ENCODE measurements around the gene FAM227A. TPM values are rescaled to one million over a fixed set of nuclear protein-coding genes. Genes with fewer than 3 reads are reported as not detected.

Gene FAM227A
- total RNA-seq, 1 donor from 2014 or later, result 0.26 TPM

DNA sequence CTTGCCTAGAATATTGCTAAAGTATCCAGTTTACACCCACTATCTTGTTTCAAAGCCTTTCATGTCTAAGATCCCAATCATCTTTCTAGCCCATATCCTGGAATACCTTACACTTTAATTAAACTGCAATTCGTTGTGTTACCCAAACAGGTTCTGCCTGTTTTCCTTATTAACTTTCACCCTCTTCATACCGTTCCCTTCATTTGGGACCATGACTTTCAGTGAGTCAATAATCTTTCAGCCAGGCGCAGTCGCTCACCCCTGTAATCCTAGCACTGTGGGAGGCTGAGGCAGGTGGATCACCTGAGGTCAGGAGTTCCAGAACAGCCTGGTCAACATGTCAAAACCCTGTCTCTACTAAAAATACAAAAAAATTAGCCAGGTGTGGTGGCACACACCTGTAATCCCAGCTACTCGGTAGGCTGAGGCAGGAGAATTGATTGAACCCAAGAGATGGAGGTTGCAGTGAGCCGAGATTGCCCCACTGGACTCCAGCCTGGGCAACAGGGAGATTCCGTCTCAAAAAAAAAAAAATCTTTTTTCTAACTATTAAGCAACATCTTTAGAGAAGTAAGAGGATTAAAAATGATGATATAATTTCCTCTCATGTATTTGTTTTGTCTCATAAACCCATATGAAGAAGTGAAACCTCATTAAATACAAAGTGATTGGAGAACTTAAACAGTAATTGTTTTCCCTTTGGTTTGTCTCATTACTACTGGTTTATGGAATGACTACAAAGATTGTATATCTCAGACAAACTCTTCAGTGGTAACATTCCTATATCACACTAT lies 106.9 kb downstream of the FAM227A start:
- DNase-seq (ENCODE audit: low read depth in 2 of 2), result no peak

DNA sequence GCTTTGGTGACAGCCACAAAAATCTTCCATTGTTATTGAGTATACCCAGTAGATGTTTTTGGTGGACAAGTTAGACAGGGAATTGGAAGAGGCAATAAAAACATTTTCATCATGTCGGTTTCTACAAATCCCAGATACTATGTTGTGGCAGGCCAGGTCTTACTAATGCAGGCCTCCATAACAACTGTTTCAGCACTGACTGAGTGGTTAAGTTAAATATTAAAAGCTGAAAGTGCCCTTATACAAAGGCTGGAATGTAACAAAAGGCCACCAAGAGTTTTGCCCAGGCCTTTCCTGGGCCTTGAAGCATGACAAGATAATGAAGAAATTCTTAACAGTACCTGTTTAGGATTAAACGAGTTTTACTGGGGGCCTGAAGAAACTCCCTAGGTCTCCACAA lies 115.5 kb downstream of the FAM227A start:
- DNase-seq (ENCODE audit: low read depth in 2 of 2), result no peak

DNA sequence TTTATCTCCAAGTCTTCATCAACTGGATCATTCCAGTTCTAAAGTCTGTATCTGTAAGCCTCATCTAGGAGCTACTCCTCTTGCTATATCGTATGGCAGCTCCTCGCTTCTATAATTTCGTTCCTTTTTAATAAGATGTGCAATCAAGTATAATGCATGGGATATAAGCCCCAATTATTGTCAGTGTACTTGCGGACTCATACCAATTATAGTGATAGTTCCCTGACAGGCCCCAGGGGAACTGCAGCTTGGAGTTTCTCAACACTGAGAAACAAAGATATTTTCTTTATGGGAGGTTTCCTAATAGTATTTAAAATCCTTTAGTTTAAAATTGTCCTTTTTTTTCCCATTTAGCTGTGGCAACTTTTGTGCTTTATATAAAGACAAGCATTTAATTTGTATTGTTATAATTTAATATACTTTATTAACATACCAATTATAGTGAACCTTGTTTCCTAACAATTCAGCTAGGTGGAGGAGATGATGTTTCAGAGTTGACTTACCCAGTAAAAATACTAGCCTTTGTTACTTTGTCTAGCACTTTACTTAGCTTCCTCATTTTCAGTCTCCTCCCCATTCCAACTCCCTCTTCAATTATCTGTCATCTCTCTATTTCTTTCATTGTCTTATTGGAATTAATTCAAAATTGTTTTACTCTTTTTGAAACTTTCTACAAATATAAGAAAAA lies 124.8 kb downstream of the FAM227A start:
- no peak for DNase-seq (ENCODE audit: low read depth in 2 of 2)

Other genes starting within 250 kb of the FAM227A start
- not detected in 2 replicates for gene KCNJ4, start 201.2 kb downstream of the FAM227A start, total RNA-seq
- gene KDELR3, start 188.3 kb downstream of the FAM227A start, total RNA-seq, result 32.9 and 40.8 TPM in 2 replicates
- 316 and 468 TPM in 2 replicates for gene DDX17, start 150.1 kb downstream of the FAM227A start, total RNA-seq
- gene DMC1, start 86.2 kb downstream of the FAM227A start, total RNA-seq, result 0.63 and 0.90 TPM in 2 replicates
- 17.3 and 18.0 TPM in 2 replicates for gene CBY1, start 246 bp upstream of the FAM227A start, total RNA-seq
- 54.5 and 71.8 TPM in 2 replicates for gene TOMM22, start 25.6 kb upstream of the FAM227A start, total RNA-seq
- gene JOSD1, start 44.6 kb upstream of the FAM227A start, total RNA-seq, result 69.6 and 77.2 TPM in 2 replicates
- 14.4 and 18.8 TPM in 2 replicates for gene GTPBP1, start 49.6 kb upstream of the FAM227A start, total RNA-seq
- gene SUN2, start 99.6 kb upstream of the FAM227A start, total RNA-seq, result 108 and 123 TPM in 2 replicates
- gene DNAL4, start 137.8 kb upstream of the FAM227A start, total RNA-seq, result 11.8 and 16.2 TPM in 2 replicates
- 0.13 TPM in 2 replicates for gene NPTXR, start 187.6 kb upstream of the FAM227A start, total RNA-seq
- 13.4 and 15.7 TPM in 2 replicates for gene CBX6, start 215.8 kb upstream of the FAM227A start, total RNA-seq

Data from dermis microvascular lymphatic vessel endothelial cell (primary cell).